ENCODE measurements around the gene ING5.

ING5 gene

GRCh38 chr2:241771286-241772062 lies 69.6 kb downstream of the ING5 start:
- Histone ChIP-seq H3K36me3 (ENCODE audit: low read length) (no peaks in the 10 kb centered on the region), H3K27me3 (ENCODE audit: low read length) (no peaks in the 10 kb centered on the region), H3K4me2 (ENCODE audit: low read depth, low read length, poor library complexity, severe bottlenecking) (no peak overlapping the region), H3K79me2 (ENCODE audit: insufficient read depth, low read length) (no peaks in the 10 kb centered on the region), H4K20me1 (ENCODE audit: low read depth, low read length) (no peaks in the 10 kb centered on the region), H3F3A (ENCODE audit: insufficient read depth) (no peaks in the 10 kb centered on the region), H2AFZ (ENCODE audit: low read depth, low read length, severe bottlenecking) (no peak overlapping the region), H3K27ac (ENCODE audit: low read depth, low read length) (no peak overlapping the region), H3K4me3 (ENCODE audit: insufficient read depth, low read length, poor library complexity, severe bottlenecking) (no peak overlapping the region), H3K9me2 (replicated peaks; ENCODE audit: insufficient read depth, low read length) (no peaks in the 10 kb centered on the region), H3K9ac (ENCODE audit: low read length) (no peak overlapping the region), H3K9me3 (ENCODE audit: insufficient read depth, low read length) (no peaks in the 10 kb centered on the region)
- TF ChIP-seq, protein P1, sequence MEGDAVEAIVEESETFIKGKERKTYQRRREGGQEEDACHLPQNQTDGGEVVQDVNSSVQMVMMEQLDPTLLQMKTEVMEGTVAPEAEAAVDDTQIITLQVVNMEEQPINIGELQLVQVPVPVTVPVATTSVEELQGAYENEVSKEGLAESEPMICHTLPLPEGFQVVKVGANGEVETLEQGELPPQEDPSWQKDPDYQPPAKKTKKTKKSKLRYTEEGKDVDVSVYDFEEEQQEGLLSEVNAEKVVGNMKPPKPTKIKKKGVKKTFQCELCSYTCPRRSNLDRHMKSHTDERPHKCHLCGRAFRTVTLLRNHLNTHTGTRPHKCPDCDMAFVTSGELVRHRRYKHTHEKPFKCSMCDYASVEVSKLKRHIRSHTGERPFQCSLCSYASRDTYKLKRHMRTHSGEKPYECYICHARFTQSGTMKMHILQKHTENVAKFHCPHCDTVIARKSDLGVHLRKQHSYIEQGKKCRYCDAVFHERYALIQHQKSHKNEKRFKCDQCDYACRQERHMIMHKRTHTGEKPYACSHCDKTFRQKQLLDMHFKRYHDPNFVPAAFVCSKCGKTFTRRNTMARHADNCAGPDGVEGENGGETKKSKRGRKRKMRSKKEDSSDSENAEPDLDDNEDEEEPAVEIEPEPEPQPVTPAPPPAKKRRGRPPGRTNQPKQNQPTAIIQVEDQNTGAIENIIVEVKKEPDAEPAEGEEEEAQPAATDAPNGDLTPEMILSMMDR (IDR thresholded peaks at IDR 0.05; ENCODE audit: insufficient read depth, low read length, poor library complexity, severe bottlenecking), result no peak
- no peak for TF ChIP-seq EZH2phosphoT487 (conservative IDR thresholded peaks at IDR 0.05; ENCODE audit: low read length)

DNA sequence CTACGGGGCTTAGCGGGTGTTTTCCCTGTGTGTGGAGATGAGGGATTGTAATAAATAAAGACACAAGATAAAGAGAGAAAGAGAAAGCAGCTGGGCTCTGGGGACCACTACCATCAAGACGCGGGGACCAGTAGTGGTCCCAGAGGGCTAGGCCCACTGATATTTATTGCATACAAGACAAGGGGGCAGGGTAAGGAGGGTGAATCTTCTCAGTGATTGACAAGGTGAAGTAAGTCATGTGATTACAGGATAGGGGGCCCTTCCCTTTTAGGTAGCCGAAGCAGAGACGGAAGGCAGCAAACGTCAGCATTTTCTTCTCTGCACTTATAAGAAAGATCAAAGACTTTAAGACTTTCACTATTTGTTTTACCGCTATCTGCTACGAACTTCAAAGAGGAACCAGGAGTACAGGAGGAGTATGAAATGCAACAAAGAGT lies 70.2 kb downstream of the ING5 start:
- TF ChIP-seq, protein P1 (IDR thresholded peaks at IDR 0.05; ENCODE audit: insufficient read depth, low read length, poor library complexity, severe bottlenecking), result no peak
- TF ChIP-seq EZH2phosphoT487 (conservative IDR thresholded peaks at IDR 0.05; ENCODE audit: low read length), result no peak
- no peaks in the 10 kb centered on the region for H4K20me1 ChIP-seq (ENCODE audit: low read depth, low read length)
- H3K4me2 ChIP-seq (ENCODE audit: low read depth, low read length, poor library complexity, severe bottlenecking), result no peak overlapping the region
- H2AFZ ChIP-seq (ENCODE audit: low read depth, low read length, severe bottlenecking), result no peak overlapping the region
- no peaks in the 10 kb centered on the region for H3K9me2 ChIP-seq (replicated peaks; ENCODE audit: insufficient read depth, low read length)
- no peaks in the 10 kb centered on the region for H3F3A ChIP-seq (ENCODE audit: insufficient read depth)
- no peaks in the 10 kb centered on the region for H3K36me3 ChIP-seq (ENCODE audit: low read length)
- no peaks in the 10 kb centered on the region for H3K79me2 ChIP-seq (ENCODE audit: insufficient read depth, low read length)
- H3K27me3 ChIP-seq (ENCODE audit: low read length), result no peaks in the 10 kb centered on the region
- H3K27ac ChIP-seq (ENCODE audit: low read depth, low read length), result no peak overlapping the region
- H3K9me3 ChIP-seq (ENCODE audit: insufficient read depth, low read length), result no peaks in the 10 kb centered on the region
- no peak overlapping the region for H3K4me3 ChIP-seq (ENCODE audit: insufficient read depth, low read length, poor library complexity, severe bottlenecking)
- H3K9ac ChIP-seq (ENCODE audit: low read length), result no peak overlapping the region

- Histone ChIP-seq H3F3A (ENCODE audit: insufficient read depth) (no peaks in the 10 kb centered on the region), H4K20me1 (ENCODE audit: low read depth, low read length) (no peaks in the 10 kb centered on the region), H3K9me3 (ENCODE audit: insufficient read depth, low read length) (no peaks in the 10 kb centered on the region), H2AFZ (ENCODE audit: low read depth, low read length, severe bottlenecking) (no peak overlapping the region), H3K79me2 (ENCODE audit: insufficient read depth, low read length) (no peaks in the 10 kb centered on the region), H3K4me3 (ENCODE audit: insufficient read depth, low read length, poor library complexity, severe bottlenecking) (no peak overlapping the region), H3K9me2 (replicated peaks; ENCODE audit: insufficient read depth, low read length) (no peaks in the 10 kb centered on the region), H3K27ac (ENCODE audit: low read depth, low read length) (no peak overlapping the region), H3K36me3 (ENCODE audit: low read length) (no peaks in the 10 kb centered on the region), H3K27me3 (ENCODE audit: low read length) (no peaks in the 10 kb centered on the region), H3K9ac (ENCODE audit: low read length) (no peak overlapping the region), H3K4me2 (ENCODE audit: low read depth, low read length, poor library complexity, severe bottlenecking) (no peak overlapping the region)
- TF ChIP-seq EZH2phosphoT487 (conservative IDR thresholded peaks at IDR 0.05; ENCODE audit: low read length), result no peak
- TF ChIP-seq, protein P1 (IDR thresholded peaks at IDR 0.05; ENCODE audit: insufficient read depth, low read length, poor library complexity, severe bottlenecking), result no peak
These were observed 71.9 kb downstream of the ING5 start for GRCh38 chr2:241773511-241774418.
